GM12865 (cell line): ENCODE data around the gene ATP6V1F.

Experiments
- DNase-seq: peaks from one replicate; pipeline ENCODE4 v3.0.0; 2010; ENCODE audit warnings: low read depth
- H3K4me3 ChIP-seq: 2 replicates; pipeline ENCODE4 v1.5.1; 2011; ENCODE audit warnings: mild to moderate bottlenecking, low read depth, low read length, control low read depth
- TF ChIP-seq, protein P1 (sequence below): IDR thresholded peaks from 2 replicates; pipeline ENCODE4 v1.5.1; 2011; ENCODE audit warnings: low read length, control low read depth, low read depth, inconsistent platforms; ENCODE audit not compliant: insufficient read depth; ENCODE audit errors: missing control alignments

Gene ATP6V1F

DNA sequence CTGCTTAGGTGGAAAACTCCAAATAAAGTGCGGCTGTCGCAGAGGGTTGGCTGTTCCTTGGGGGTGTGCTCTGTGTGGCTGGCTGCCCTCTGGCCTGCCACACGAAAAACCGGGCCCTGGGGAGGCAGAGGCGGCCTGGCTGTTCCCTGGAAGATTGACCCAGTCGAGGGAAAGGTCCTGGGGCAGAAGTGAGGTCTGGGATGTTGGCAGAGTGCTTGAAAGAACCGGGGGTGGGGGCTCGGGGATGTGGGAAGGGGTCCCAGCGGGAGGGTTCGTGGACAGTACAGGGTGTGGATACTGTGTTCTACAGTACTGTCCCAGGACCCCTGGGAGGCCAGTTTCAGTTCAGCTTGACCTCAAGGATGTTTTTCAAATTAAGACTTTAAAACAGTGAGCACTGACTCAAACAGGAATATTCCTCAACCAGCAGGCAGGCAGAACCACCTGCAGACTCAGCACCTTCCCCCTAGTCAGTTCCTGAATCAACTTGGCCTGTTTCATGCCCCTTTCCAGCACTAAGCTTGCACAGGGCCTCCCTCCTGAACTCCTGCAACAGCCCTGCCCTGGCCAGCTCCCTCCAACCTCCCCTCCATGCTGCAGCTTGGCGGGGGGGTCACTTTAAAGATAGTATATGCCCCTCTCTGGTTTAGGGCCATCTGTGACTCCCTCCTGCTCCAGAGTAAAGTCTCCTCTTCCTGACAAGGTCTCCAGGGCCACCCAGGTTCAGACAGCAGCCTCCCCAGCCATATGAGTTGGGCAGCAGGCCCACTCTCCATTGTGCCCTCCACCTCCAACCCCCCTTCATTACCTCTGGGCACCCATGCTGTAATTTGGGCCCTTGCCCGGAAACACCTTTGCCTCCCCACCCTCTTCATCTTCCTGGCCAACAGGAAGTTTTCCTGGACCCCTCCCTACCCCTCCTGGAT lies 3.2 kb upstream of the ATP6V1F start:
- TF ChIP-seq, protein P1, sequence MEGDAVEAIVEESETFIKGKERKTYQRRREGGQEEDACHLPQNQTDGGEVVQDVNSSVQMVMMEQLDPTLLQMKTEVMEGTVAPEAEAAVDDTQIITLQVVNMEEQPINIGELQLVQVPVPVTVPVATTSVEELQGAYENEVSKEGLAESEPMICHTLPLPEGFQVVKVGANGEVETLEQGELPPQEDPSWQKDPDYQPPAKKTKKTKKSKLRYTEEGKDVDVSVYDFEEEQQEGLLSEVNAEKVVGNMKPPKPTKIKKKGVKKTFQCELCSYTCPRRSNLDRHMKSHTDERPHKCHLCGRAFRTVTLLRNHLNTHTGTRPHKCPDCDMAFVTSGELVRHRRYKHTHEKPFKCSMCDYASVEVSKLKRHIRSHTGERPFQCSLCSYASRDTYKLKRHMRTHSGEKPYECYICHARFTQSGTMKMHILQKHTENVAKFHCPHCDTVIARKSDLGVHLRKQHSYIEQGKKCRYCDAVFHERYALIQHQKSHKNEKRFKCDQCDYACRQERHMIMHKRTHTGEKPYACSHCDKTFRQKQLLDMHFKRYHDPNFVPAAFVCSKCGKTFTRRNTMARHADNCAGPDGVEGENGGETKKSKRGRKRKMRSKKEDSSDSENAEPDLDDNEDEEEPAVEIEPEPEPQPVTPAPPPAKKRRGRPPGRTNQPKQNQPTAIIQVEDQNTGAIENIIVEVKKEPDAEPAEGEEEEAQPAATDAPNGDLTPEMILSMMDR, result no peak
- H3K4me3 ChIP-seq, result no peak overlapping the region
- DNase-seq, result no peak

GRCh38 chr7:128860158-128861073 lies 2.2 kb upstream of the ATP6V1F start:
- DNase-seq, result no peak
- no peak overlapping the region for H3K4me3 ChIP-seq
- TF ChIP-seq, protein P1, result no peak

DNA sequence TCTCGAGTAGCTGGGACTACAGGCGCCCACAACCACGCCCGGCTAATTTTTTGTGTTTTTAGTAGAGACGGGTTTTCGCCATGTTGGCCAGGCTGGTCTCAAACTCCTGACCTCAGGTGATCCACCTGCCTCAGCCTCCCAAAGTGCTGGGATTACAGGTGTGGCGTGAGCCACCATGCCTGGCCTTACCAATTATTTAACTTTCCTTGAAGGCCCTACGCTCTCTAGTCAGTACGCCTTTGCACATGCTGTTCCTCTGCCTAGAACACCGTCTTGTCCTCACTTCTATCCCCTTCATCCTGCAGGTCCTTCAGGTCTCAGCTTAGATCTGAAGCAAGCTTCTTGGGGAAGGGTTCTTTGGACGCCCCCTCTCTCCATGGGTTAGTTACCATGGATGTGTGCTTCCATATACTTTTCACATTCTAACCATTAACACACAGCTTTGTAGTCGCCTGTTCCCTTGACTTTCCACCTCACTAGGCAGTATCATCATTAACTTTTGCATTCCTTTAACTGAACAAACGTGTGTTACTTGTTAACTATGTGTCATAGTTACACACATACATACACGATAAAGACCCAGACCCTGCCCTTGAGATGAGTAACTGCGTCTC lies 592 bp upstream of the ATP6V1F start:
- DNase-seq, result no peak
- H3K4me3 ChIP-seq, result peak overlapping the region; percentile 59
- TF ChIP-seq, protein P1, result no peak

DNA sequence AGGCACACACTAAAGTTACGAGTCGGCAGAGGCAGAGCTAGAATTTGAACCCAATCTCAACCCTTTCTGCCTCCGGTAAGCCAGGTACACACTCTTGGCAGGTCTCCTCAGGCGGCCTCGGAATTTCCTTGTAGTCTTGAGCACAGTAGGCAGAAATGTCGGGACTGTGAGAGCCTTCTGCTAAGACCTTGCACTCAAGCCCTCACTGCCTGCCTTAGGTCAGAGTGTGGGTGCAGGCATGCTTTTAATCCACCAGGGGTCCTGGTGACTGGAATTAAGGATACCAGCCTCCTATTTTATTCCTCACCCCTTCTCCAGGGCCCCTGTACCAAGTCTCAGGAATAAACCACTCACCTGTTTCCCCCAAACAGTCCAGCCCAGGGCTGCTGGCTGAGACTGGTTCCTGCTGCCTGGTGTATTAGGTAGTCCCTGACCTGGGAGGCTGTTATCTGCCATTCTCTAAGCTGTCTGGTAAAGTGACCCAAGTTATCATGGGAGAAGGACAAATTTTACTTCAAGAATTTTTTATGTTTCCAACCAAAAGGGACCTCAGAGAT lies 855 bp downstream of the ATP6V1F start:
- peak overlapping the region; percentile 92 for H3K4me3 ChIP-seq
- DNase-seq, result peak; percentile 80
- TF ChIP-seq, protein P1, result peak; percentile 62

GRCh38 chr7:128865303-128865702 lies 2.6 kb downstream of the ATP6V1F start:
- no peak overlapping the region for H3K4me3 ChIP-seq
- DNase-seq, result no peak
- TF ChIP-seq, protein P1, result no peak

DNA sequence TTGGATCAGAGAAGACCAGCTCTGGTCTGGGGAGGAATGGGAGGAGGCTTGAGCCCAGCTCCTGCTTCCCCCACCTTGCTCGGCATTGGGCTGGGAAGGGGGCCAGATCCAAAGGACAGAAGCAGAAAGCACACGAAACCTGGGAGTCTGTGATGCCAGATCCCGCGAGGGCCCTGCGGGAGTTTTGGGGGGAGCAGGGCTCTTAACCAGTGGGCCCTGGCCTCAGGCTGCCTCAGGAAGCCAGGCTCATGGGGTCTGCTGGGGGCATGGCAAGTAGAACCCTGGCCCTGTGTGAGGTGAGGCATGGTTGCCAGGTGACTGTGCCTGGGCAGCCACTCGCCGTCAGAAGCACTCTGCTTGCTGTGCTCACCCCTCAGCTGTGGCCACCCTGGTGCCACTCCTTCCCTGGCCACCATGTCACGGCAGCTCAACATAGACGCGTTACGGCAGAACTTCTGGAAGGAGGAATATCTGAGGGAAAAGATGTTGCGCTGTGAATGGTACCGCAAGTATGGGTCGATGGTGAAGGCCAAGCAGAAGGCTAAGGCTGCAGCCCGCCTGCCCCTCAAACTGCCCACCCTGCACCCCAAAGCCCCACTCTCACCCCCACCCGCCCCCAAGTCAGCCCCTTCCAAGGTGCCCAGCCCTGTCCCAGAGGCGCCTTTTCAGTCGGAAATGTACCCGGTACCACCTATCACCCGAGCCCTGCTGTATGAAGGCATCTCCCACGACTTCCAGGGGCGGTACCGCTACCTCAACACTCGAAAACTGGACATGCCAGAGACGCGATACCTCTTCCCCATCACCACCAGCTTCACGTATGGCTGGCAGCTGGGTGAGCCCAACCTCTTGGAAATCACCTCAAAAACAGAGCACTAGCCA lies 3.6 kb downstream of the ATP6V1F start:
- no peak overlapping the region for H3K4me3 ChIP-seq
- TF ChIP-seq, protein P1, result no peak
- no peak for DNase-seq
